Peyer's patch (tissue), 4 donors: Measurements from ENCODE around the gene GNAO1.

Experiments
- POLR2A ChIP-seq, 2 donors: fragments of 450-650 bp; IDR thresholded peaks; one replicate each; pipeline ENCODE4 v1.5.1; 2017; ENCODE audit warnings: antibody characterized with exemption in 2 of 2, mild to moderate bottlenecking in 2 of 2, moderate library complexity in 2 of 2
- TF ChIP-seq, protein P1 (sequence below), 6 experiments: fragments of 450-650 bp in 4 of 6; fragments of 200-600 bp in 2 of 6; sonication (generic) in 1 of 6; IDR thresholded peaks; one replicate each; pipeline ENCODE4 v1.5.1; 2017 to 2019; ENCODE audit warnings: antibody characterized with exemption in 6 of 6, mild to moderate bottlenecking in 3 of 6, moderate library complexity in 1 of 6

DNA sequence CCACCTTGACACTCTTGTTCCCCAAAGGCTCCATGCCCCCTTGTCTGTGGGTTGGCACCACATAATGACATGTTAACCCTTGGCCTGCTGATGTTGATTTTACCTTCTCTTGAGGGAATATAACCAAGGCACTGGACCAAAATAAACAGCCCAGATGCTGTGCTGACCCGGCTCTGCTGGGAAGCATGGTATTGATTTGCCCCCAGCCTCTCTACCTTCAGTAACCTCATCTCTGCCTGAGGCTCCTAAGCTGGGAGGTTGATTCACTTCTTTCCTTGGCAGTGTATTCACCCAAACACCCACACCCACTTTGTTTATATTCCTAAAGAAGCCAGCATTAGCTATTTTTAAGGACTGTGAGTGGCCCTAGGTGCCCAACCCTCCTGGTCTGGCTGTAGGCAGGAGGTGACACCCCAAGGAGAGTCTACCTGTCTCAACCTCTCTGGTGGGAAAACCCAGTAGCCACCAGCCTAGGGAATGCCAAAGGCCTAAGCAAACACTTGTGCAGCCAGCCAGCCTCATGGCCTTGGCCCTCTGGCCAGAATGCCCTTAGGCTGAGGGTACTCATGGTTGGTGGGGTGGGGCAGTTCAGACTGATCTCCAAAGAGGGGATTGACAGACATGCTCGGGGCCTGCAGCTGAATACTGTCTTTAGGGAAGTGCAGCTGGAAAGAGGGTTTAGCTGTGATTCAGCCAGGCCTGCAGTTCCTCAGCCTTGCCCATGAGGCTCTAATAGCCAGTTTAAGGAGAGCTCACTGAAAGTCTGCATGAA, 42.7 kb downstream of the GNAO1 start:
- TF ChIP-seq, protein P1, sequence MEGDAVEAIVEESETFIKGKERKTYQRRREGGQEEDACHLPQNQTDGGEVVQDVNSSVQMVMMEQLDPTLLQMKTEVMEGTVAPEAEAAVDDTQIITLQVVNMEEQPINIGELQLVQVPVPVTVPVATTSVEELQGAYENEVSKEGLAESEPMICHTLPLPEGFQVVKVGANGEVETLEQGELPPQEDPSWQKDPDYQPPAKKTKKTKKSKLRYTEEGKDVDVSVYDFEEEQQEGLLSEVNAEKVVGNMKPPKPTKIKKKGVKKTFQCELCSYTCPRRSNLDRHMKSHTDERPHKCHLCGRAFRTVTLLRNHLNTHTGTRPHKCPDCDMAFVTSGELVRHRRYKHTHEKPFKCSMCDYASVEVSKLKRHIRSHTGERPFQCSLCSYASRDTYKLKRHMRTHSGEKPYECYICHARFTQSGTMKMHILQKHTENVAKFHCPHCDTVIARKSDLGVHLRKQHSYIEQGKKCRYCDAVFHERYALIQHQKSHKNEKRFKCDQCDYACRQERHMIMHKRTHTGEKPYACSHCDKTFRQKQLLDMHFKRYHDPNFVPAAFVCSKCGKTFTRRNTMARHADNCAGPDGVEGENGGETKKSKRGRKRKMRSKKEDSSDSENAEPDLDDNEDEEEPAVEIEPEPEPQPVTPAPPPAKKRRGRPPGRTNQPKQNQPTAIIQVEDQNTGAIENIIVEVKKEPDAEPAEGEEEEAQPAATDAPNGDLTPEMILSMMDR (IDR thresholded peaks at IDR 0.05), result no peak
- no peak for TF ChIP-seq POLR2A (IDR thresholded peaks at IDR 0.05)
